ENCODE data around the gene FSIP1.
A peak's percentile ranks its signal among the peaks of the same experiment; 100 is the strongest.

FSIP1 gene

GRCh38 chr15:39645138-39645975, 137.3 kb downstream of the FSIP1 start:
- DNase-seq (ENCODE audit: low read depth) = no peak

- DNase-seq (ENCODE audit: low read depth) = no peak
These were observed 138.5 kb downstream of the FSIP1 start for GRCh38 chr15:39644136-39644535.

- no peak for DNase-seq (ENCODE audit: low read depth)
These were observed 138.9 kb downstream of the FSIP1 start for GRCh38 chr15:39643727-39644126.

- DNase-seq (ENCODE audit: low read depth) = peak; percentile 72
These were observed 140.5 kb downstream of the FSIP1 start for GRCh38 chr15:39642011-39642640.

- peak; percentile 20 for DNase-seq (ENCODE audit: low read depth)
These were observed 141.3 kb downstream of the FSIP1 start for GRCh38 chr15:39641191-39641889.

GRCh38 chr15:39640665-39641064, 142.0 kb downstream of the FSIP1 start:
- DNase-seq (ENCODE audit: low read depth) = no peak

- no peak for DNase-seq (ENCODE audit: low read depth)
These were observed 143.6 kb downstream of the FSIP1 start for GRCh38 chr15:39639037-39639436.

- no peak for DNase-seq (ENCODE audit: low read depth)
These were observed 144.6 kb downstream of the FSIP1 start for GRCh38 chr15:39638041-39638440.

- no peak for DNase-seq (ENCODE audit: low read depth)
These were observed 151.3 kb downstream of the FSIP1 start for GRCh38 chr15:39631357-39631756.

GRCh38 chr15:39629906-39630305, 152.7 kb downstream of the FSIP1 start:
- no peak for DNase-seq (ENCODE audit: low read depth)

GRCh38 chr15:39629371-39629770, 153.3 kb downstream of the FSIP1 start:
- no peak for DNase-seq (ENCODE audit: low read depth)

GRCh38 chr15:39628546-39629257, 153.9 kb downstream of the FSIP1 start:
- no peak for DNase-seq (ENCODE audit: low read depth)

GRCh38 chr15:39628144-39628508, 154.5 kb downstream of the FSIP1 start:
- DNase-seq (ENCODE audit: low read depth) = no peak

GRCh38 chr15:39627451-39628143, 155.0 kb downstream of the FSIP1 start:
- DNase-seq (ENCODE audit: low read depth) = no peak

GRCh38 chr15:39625856-39626255, 156.8 kb downstream of the FSIP1 start:
- DNase-seq (ENCODE audit: low read depth) = no peak

- no peak for DNase-seq (ENCODE audit: low read depth)
These were observed 157.2 kb downstream of the FSIP1 start for GRCh38 chr15:39625451-39625850.

GRCh38 chr15:39624806-39625205, 157.8 kb downstream of the FSIP1 start:
- DNase-seq (ENCODE audit: low read depth) = peak; percentile 57

- DNase-seq (ENCODE audit: low read depth) = no peak
These were observed 159.1 kb downstream of the FSIP1 start for GRCh38 chr15:39623529-39623931.

- DNase-seq (ENCODE audit: low read depth) = no peak
These were observed 159.8 kb downstream of the FSIP1 start for GRCh38 chr15:39622660-39623516.

- no peak for DNase-seq (ENCODE audit: low read depth)
These were observed 160.7 kb downstream of the FSIP1 start for GRCh38 chr15:39621976-39622375.

- DNase-seq (ENCODE audit: low read depth) = no peak
These were observed 161.4 kb downstream of the FSIP1 start for GRCh38 chr15:39621210-39621609.

Measured in HS-27A (cell line).